ENCODE data around the gene C20orf204. TPM values are rescaled to one million over a fixed set of nuclear protein-coding genes. Genes with fewer than 3 reads are reported as not detected.
"Not testable (repeated sequence)": the region's sequence is repeated elsewhere in the genome, so short reads cannot be mapped to it uniquely, and the experiment has no call there.

The C20orf204 gene
- total RNA-seq, 1 donor from 2014 or later = 0.74 TPM

DNA sequence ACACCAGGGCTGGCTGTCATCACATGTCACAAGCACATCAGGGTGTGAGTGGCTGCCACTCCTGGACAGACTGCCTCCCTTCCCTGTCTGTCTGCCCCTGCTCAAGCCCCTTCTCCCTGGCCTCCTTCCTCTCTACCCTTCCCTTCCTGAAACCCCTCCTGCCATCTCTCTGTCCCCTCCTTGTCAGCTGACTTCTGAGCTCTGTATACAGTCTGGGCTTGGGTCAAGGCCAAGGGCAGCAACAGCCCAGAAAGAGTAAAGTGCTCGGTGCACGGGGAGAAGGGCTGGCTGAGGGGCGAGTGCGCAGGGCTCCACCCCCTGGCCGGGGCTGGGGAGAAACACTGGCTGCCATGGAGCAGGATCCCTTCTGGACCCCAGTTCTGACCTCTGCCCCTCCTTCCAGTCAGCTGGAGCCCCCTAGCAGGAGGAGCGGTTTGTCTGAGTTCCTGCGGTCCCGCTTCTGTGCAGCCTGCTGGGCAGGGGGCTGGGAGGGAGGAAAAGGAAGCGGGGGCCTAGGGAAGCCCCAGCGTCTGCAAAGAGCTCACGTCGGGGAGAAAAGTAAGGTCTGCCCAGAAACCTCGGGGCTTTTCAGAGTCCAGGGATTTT is 46.2 kb downstream of the C20orf204 start:
- DNase-seq (ENCODE audit: low spot score) = no peak

DNA sequence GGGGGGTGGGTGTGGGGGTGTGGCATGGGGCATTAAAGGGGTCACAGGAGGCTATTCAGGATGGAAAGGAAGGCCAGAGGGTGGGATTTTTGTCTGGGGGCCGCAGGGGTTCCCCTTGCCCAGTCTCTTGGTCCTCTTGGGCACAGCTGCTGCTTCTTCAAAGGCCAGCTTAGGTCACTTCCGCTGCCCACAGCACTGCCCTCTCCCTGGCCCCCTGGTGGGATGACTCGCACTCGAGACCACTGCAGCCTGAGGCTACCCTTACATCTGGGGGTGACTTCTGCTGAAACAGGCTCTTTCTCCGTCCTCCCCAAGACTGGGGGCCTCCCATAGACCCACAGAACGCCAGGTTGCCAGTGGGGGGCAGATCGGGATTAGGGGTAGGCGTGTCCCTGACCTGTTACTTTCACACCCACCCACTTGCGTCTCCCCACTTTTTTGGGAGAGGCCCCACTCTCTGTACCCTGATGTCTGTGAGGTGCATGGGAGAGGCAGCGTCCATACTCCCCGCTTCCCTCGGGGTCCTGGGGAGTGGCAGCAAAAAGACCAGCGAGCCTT is 46.9 kb downstream of the C20orf204 start:
- DNase-seq (ENCODE audit: low spot score) = no peak

DNA sequence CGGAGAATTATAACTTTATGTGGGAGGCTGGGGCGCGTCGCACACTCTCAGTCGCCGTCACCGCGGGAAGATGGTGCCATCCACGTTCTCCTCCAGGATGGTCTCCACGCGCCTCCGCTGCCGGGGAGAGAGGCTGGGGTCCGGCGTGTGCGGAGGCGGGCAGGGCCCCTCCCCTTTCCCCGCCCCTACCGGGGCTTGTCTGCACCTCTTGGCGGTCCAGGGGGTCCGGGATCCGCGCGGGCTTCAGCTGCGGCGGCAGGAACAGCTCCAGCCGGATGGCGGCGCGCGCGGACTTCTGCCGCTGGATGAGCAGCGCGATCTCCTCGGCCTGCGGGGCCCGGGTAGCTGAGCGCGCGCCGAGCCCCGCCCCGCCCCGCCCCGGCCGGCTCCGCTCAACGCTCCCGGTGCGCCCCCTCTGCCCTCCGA is 47.4 kb downstream of the C20orf204 start:
- no peak for DNase-seq (ENCODE audit: low spot score)

DNA sequence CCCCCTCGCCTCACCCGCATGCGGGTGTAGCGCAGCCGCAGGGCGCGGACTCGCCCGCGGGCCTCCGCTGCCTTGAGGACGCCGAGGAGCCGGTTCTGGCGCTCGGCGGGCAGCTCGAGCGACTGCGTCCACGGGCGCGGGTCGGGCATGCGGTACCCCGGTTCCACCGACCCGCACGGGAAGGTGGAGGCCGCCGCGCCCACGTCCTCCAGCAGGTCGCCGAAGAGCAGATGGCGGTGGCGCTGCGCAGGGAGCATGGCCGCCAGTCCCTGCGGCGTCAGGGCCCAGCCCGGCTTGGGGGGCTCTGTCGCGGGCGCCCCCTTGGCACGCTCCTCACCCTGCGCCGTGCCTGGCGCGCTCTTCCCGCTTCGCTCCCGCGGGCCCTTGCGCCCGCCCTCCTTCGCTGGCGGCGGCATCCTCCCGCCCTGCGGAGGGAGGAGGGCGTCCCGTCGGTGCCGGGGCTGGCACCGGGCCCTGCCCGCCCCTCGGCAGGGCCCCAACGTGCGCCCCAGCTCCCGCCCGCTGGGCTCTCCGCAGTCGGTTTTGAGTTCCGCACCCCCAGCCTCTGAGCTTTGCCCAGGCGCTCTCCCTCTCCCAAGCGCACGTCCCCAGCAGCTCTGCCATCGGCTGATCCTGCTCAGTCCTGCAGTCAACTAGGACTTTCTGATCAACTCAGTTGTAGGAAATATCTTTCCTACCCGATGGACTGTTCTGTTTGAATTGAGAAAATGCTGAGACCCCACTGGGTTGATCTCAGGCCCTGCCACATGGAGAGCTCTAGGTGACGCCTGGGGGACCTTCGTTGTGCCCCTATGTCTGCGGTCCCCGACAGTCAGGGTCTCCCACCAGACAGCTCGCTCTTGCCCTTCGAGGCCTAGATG is 48.1 kb downstream of the C20orf204 start, which contains the start of gene LKAAEAR1:
TSS of gene LKAAEAR1 (minus strand) at position 595 of the 881 bp plus-strand sequence. CDS start at position 416, 179 bp downstream.
- DNase-seq (ENCODE audit: low spot score) = no peak

DNA sequence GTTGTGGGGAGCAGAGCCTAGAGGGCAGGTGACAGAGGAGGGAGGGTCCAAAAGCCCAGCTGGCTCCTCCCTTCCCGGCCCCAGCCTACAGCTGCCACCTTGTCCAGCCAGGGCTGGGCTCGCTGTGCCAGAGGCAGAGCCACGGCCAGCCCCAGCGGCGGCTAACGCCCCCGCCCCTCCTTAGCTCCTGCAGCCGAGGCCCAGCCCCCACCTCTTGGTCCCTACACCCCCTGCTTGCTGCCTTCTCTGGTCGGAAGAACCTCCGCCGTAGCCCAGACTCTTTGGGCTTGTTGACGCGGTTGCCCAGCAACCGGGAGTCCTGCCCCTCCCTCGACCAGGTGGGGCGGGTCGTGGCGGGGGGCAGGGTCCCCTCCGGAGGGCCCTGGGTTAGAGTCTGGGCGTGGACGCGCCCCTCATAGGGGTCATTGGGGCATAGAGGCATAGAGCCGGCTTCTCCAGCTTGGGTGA is 48.7 kb downstream of the C20orf204 start:
- DNase-seq (ENCODE audit: low spot score) = no peak

DNA sequence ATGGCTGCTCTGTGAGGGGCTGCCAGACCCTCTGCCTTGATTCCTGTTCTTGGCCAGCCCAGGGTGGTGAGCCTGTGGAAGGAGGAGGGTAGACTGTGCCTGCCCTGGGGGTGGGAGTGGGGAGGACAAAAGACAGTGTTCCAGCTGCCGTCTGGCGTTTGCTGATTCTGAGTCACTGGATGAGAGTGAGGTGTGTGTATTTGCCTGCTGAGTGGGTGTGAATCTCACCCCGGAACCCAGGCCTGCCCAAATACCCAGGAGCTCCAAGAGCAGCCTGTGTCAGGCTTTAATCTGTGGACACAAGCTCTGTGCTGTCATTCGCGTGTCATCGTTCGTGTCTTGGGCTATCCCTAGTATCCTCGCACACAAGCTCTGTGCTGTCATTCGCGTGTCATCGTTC is 50.8 kb downstream of the C20orf204 start:
- DNase-seq (ENCODE audit: low spot score) = no peak

DNA sequence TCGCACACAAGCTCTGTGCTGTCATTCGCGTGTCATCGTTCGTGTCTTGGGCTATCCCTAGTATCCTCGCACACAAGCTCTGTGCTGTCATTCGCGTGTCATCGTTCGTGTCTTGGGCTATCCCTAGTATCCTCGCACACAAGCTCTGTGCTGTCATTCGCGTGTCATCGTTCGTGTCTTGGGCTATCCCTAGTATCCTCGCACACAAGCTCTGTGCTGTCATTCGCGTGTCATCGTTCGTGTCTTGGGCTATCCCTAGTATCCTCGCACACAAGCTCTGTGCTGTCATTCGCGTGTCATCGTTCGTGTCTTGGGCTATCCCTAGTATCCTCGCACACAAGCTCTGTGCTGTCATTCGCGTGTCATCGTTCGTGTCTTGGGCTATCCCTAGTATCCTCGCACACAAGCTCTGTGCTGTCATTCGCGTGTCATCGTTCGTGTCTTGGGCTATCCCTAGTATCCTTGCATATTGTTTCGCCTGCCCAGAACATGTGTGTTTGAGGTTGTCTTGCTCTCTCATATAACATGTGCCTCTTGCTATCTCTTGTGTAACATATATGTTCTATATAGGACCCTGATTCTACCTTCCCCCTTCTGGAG is 51.3 kb downstream of the C20orf204 start:
- DNase-seq (ENCODE audit: low spot score) = not testable (repeated sequence)

DNA sequence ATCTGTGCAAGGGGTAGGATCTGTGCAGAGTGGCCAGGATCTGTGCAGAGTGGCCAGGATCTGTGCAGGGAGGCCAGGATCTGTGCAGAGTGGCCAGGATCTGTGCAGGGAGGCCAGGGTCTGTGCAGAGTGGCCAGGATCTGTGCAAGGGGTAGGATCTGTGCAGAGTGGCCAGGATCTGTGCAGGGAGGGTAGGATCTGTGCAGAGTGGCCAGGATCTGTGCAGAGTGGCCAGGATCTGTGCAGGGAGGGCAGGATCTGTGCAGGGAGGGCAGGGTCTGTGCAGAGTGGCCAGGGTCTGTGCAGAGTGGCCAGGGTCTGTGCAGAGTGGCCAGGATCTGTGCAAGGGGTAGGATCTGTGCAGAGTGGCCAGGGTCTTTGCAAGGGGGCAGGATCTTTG is 52.6 kb downstream of the C20orf204 start:
- not testable (repeated sequence) for DNase-seq (ENCODE audit: low spot score)

Small RNAs within 50 kb of the gene (microRNA-seq; reads per million reads assigned to microRNA genes)
- not detected for gene MIR6813 (ENCODE audit: borderline number of aligned reads)

Other genes starting within 250 kb of the C20orf204 start
- 34.7 TPM for gene ZBTB46, start 204.9 kb upstream of the C20orf204 start, total RNA-seq
- gene ABHD16B, start 174.7 kb upstream of the C20orf204 start, total RNA-seq = not detected
- gene TPD52L2, start 170.9 kb upstream of the C20orf204 start, total RNA-seq = 114 TPM
- gene DNAJC5, start 141.1 kb upstream of the C20orf204 start, total RNA-seq = 50.5 TPM
- 36.0 TPM for gene UCKL1, start 79.8 kb upstream of the C20orf204 start, total RNA-seq
- gene ZNF512B, start 66.3 kb upstream of the C20orf204 start, total RNA-seq = 18.7 TPM
- 2.9 TPM for gene SAMD10, start 56.5 kb upstream of the C20orf204 start, total RNA-seq
- gene PRPF6, start 55.0 kb upstream of the C20orf204 start, total RNA-seq = 46.3 TPM
- 70.5 TPM for gene SOX18, start 13.5 kb downstream of the C20orf204 start, total RNA-seq
- 42.5 TPM for gene TCEA2, start 27.0 kb downstream of the C20orf204 start, total RNA-seq
- 29.0 TPM for gene RGS19, start 43.3 kb downstream of the C20orf204 start, total RNA-seq
- gene OPRL1, start 43.9 kb downstream of the C20orf204 start, total RNA-seq = 1.3 TPM
- gene LKAAEAR1, start 48.2 kb downstream of the C20orf204 start, total RNA-seq = not detected
- not detected for gene NPBWR2, start 71.4 kb downstream of the C20orf204 start, total RNA-seq
- gene MYT1, start 128.3 kb downstream of the C20orf204 start, total RNA-seq = not detected
- 33.7 TPM for gene PCMTD2, start 219.6 kb downstream of the C20orf204 start, total RNA-seq

All from mesenteric fat pad (tissue), 1 donor.